COLO829 (cell line): Measurements from ENCODE around the gene DHRS12.
"Not testable (repeated sequence)": the region's sequence is repeated elsewhere in the genome, so short reads cannot be mapped to it uniquely, and the experiment has no call there.

Source experiments
- DNase-seq: peaks from one replicate; pipeline ENCODE4 v3.0.0; 2012; ENCODE audit warnings: low spot score

DHRS12 gene

GRCh38 chr13:51827254-51827653, 23.3 kb upstream of the DHRS12 start:
- no peak for DNase-seq

- DNase-seq: peak; percentile 72
Observed at GRCh38 chr13:51826606-51827005, 22.6 kb upstream of the DHRS12 start.

GRCh38 chr13:51825681-51826254, 21.8 kb upstream of the DHRS12 start:
- DNase-seq: no peak

GRCh38 chr13:51825165-51825592, 21.2 kb upstream of the DHRS12 start:
- no peak for DNase-seq

- DNase-seq: not testable (repeated sequence)
Observed at GRCh38 chr13:51824712-51825111, 20.7 kb upstream of the DHRS12 start.

GRCh38 chr13:51823863-51824262, 19.9 kb upstream of the DHRS12 start:
- DNase-seq: no peak

GRCh38 chr13:51823359-51823758, 19.4 kb upstream of the DHRS12 start:
- no peak for DNase-seq

- no peak for DNase-seq
Observed at GRCh38 chr13:51822106-51822815, 18.3 kb upstream of the DHRS12 start.

- no peak for DNase-seq
Observed at GRCh38 chr13:51821606-51822005, 17.6 kb upstream of the DHRS12 start.

- DNase-seq: no peak
Observed at GRCh38 chr13:51820016-51820597, 16.1 kb upstream of the DHRS12 start.

- no peak for DNase-seq
Observed at GRCh38 chr13:51819544-51819943, 15.6 kb upstream of the DHRS12 start.

- DNase-seq: no peak
Observed at GRCh38 chr13:51818781-51819511, 15.0 kb upstream of the DHRS12 start.

- no peak for DNase-seq
Observed at GRCh38 chr13:51818276-51818675, 14.3 kb upstream of the DHRS12 start.

- no peak for DNase-seq
Observed at GRCh38 chr13:51817717-51818116, 13.8 kb upstream of the DHRS12 start.

GRCh38 chr13:51816604-51817249, 12.8 kb upstream of the DHRS12 start:
- DNase-seq: no peak

- no peak for DNase-seq
Observed at GRCh38 chr13:51815848-51816247, 11.9 kb upstream of the DHRS12 start.

- peak; percentile 66 for DNase-seq
Observed at GRCh38 chr13:51814825-51815650, 11.1 kb upstream of the DHRS12 start.

GRCh38 chr13:51814071-51814470, 10.1 kb upstream of the DHRS12 start:
- DNase-seq: no peak

GRCh38 chr13:51811920-51812451, 8.0 kb upstream of the DHRS12 start:
- DNase-seq: no peak

- DNase-seq: no peak
Observed at GRCh38 chr13:51811046-51811445, 7.1 kb upstream of the DHRS12 start.

- no peak for DNase-seq
Observed at GRCh38 chr13:51808811-51809210, 4.8 kb upstream of the DHRS12 start.
